NCI-H1092 treated with DMSO at 0.1 percent for 48 hours (cell line): ENCODE results near the gene DLGAP4.
"Not testable (repeated sequence)": the region's sequence is repeated elsewhere in the genome, so short reads cannot be mapped to it uniquely, and the experiment has no call there.

Source experiments
- DNase-seq: peaks from one replicate; lab custom pipeline; 2025; lab: John Stamatoyannopoulos, UW

Gene DLGAP4

DNA sequence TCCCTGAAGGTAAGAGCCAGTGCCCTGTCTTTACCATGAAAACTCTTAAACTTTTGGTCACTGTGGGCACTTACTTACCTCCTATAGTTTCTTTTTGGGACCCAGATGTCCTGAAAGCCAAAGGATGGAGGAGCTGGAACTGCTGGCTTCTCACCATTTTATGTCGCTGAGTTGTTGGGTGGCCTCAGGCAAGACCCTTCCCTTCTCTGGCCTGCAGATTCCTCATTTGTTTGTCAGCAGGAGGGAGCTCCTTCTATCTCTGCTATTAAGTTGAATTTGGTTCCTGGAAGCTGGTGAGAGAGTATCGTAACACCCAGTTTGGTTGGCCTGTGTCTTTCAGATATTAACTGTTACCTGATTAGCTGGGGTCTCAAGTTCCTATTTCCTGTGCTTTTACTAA lies 167.0 kb downstream of the DLGAP4 start:
- DNase-seq: no peak

DNA sequence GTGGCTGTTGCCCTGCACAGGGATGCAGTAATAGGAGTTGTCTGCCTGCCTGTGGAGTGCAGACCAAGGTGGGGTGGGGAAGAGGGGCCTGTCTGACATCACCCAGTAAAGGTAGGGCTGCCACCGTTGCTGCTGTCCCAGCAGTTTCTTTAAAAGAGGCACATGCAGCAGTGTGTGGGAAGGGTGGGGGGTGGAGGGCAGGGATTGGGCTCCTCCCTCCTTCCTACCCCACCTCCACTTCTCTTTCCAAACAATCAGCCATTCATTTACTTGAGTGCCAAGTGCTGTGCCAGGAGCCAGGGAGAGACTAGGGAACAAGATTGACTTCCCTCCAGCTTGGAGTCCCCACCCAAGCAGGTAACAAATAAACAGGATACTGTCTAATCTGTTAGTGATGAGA lies 168.4 kb downstream of the DLGAP4 start:
- no peak for DNase-seq

DNA sequence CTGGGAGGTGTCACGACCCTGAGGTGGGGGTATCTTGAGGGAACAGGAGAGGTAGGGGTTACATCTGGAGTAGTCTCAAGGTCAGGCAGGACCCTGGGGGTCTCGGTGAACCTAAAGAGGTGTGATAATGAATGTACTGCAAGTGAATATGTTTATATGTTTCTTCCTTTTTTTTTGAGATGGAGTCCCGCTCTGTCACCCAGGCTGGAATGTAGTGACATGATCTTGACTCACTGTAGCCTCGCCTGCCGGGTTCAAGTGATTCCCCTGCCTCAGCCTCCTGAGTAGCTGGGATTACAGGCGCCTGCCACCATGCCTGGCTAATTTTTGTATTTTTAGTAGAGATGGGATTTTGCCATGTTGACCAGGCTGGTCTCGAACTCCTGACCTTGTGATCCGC lies 168.9 kb downstream of the DLGAP4 start:
- DNase-seq: not testable (repeated sequence)

DNA sequence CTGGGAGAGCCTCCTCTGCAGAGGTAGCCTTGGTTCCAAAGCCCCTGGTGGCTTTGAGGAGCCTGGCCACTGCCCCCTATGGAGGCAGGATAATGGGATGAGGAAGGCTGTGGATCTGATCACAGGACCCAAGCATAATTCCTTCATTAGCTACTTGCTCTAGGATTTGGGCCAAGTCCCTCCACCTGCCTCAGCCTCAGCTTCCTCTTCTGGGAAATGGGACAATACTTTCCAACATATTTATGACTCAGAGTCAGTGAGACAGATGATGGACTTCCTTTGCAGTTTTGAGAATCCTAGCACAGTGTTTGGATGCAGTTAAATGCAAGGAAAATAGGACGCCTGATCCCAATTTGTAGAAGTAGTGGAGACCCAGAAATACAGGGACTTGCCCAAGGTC lies 171.3 kb downstream of the DLGAP4 start:
- no peak for DNase-seq

DNA sequence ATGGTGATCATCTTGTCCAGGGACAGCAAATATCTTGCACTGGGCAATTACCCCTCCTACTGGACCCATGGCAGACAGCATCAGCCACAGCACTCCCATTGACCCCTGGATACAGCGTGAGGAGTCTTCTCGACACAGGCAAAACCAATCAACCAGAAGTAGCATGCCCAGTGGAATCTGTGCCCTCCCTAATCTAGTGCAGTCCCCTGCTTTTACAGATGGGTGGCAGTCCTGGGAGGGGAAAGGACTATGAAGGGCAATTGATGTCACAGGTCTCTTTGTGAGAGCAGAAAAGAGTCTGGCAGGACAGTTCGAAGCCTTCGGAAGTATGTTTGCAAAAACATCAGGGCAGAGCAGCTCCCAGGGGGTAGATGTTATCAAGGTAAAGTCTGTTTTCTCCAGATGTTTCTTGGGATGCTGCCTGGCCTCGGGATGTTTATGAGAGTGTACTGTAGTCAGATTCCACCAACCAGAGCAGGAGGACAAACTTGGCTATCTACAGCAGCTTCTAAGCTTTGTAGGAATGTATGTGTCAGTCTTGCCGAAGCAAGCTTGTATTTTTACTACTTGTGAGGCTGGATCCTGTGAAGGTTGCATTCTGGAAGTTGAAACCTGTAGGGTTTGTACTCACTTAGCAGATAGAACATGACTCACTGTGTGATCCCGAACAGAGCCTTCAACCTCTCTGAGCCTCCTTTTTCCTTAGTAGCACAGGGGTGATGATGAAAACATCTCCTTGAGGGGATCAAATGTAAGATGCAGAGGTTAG lies 172.2 kb downstream of the DLGAP4 start:
- no peak for DNase-seq

DNA sequence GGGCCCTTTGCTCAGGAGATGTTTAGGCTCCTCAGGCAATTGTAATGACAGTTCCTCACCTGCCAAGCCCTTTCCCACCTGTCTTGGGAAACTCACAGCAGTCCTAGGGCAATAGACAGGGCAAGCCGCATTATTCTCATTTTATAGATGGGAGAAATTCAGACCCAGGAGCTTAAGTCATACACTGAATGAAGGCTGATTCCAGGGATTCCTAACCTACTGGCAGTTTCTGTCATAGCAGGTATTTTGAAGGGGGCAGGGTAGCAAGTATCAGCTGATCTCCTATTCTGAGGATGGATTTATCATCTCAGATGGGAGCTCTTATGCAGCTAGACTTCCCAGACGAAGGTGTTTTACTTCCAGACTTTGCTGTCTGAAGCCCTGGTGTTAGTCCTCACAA lies 173.8 kb downstream of the DLGAP4 start:
- DNase-seq: no peak

DNA sequence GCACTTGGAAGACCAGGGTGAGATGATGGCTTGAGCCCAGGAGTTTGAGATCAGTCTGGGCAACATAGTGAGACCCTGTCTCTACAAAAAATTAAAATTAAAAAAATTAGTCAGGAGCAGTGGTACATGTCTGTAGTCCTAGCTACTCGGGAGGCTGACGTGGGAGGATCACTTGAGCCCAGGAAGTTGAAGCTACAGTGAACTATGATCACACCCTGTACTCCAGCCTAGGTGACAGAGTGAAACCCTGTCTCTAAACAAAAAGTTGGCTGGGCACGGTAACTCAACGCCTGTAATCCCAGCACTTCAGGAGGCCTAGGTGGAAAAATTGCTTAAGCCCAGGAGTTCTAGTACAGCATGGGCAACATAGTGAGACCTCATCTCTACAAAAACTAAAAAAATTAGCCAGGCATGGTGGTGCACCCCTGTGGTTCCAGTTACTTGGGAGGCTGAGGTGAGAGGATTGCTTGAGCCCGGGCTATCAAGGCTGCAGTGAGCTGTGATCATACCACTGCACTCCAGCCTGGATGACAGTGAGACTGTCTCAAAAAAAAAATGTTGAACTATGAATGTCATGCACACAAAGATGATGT lies 174.4 kb downstream of the DLGAP4 start:
- no peak for DNase-seq

DNA sequence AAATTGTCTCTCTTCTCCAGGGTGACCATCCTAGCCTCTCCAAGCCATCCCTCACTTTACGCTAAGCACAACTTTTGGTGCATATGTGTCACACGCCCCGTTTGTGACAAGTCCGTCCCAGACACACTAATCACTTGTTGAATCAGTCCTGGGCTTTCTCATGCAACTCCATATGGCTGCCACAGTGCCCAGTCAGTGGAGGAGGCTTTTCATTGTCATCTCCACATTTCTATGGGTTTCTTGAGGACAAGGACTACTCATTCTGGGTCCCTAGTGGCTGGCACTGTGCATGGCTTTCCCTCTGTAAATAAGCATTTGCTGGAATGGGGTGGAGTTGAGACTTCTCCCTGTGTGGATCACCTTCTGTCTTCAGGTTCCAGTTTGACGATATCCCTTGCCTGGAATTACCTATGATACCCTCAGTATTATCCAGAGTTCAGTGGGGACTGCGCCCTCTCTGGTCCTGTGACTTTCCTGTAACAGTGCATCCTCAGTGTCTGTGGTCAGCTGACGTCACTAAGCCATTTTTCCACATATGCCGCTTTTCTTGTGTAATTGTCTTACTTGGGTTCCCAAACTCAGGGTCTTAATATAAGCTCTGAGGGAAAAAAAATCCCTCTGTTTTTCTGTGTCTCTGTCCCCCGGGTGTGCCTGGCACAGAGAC lies 175.4 kb downstream of the DLGAP4 start:
- DNase-seq: peak; percentile 79

DNA sequence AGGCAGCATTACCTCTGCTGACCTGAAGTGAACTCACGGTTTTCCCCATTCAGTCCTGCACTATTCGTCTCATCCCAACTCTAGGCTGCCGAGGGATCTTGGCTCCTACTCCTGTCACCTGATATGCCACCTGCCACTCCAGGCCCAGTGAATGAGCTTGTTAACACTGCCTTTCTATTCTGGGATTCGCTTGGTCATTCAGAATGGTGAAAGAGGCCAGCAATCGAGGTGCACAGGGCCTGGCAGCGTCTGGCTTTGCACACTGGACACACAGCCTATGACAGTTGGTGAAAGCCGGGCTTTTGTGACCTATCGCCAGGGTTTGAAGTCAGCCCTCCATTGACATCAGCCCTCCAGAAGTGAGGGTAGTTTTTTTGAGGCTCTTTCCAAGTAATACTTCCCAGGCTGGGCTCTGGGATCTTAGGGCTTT lies 175.9 kb downstream of the DLGAP4 start:
- DNase-seq: peak; percentile 95

DNA sequence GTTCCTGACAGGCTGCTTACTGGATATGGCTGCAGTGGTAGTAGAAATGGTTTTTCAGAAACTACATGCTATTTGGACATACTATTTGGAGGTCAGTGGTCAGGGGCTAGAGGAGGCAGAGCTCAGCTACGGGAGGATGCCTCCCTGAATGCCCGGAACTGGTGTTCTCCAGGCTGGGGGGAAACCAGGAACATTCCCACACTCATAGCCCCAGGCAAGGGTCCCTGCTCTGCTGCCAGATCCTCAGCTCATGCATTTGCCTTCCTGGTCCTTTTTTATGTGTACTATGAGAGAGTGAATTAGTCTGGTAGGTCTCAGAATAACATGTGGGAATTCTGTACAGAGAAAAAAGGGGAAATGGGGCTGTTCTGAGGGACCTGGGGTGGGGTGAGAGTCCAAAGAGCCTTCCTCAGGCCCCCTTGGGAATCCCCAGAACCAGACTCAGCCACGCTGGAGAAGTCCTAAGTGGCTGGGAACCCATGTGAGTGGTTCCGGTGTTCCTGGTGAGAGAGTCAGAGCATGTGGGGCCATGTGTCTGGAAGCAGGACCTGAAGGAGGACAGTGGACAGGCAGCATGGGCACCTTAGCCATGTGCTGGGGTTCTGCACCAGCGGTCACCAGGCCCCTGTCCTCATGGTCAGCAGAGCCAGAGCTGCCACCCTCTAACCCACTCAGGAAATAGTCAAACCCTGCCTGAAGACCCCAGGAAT lies 177.2 kb downstream of the DLGAP4 start:
- DNase-seq: no peak

DNA sequence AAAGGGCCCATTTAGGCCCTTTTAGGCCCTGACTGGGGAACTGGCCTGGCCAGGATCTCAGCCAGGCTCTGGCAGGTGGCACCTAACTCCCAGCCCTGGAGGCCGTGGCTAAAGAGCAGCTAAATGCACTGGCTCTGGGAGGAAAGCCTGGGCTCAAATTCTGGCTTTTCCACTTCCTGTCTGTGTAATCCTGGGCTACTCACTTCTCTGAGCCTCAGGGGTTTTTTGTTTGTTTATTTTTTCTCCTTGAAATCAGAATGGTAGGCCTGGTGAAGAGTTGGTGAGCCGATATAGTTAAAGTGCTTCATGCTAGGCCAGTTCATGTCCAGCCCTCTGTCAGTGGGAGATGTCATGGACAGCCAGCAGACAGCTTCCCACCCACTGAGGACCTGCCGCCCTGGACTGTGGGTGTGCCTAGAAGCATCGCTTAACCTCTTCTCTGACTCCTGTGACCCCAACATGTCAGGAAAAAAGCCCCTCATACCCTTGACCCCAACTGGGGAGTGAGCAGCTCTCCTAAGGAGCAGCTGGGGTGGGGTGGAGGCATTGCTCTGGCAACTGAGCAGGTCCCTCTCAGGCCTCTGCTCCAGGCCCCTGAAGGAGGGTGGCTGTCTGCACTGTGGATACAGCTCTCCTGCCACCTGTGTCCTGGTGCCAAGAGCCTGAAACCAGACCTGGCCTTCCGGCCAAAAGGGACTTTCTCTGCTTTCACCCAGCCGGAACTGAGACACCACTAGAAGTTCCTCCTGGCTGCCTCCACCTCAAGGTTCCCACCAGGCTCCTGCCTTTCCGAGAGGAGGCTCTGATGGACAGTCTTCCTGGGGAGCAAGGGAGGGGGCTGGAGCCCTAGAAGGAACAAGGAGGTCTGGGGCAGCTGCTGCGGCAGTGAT lies 178.0 kb downstream of the DLGAP4 start:
- DNase-seq: peak; percentile 29

DNA sequence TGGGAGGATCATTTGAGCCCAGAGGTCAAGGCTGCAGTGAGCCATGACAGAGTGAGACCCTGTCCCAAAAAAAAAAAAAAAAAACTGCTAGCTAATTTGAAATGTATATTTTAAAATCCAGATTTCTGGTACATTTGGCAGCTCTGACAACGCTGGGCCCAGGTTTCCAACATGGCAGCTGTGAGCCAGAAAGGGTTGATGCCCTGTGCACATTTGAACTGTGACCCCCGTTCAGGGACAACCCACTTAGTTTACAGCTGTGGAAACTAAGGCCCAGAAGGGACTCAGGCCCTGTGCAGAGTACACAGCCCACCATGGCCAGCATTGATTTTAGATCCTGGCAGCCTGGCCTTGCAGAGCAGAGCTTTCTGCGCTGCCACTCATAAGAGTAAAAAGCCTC lies 179.1 kb downstream of the DLGAP4 start:
- no peak for DNase-seq

DNA sequence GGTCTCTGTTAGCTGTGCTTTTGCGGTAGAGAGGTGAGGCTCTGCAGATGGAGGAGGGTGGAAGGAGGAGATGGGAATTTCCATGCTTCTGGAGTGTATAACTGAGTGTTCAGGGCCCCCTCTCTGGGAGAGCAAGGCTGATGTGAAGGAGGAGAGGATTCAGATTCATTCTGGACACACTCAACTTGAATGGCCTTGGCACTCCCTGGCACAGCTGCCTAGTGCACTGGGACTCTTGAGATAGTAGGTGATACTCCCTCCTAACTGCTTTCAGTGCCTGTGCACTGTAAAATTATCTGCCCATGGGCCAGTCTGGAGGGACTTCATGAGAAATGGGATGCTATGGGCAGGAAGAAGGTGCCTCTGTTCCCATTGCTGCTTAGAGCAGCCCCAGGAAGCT lies 180.9 kb downstream of the DLGAP4 start:
- no peak for DNase-seq

DNA sequence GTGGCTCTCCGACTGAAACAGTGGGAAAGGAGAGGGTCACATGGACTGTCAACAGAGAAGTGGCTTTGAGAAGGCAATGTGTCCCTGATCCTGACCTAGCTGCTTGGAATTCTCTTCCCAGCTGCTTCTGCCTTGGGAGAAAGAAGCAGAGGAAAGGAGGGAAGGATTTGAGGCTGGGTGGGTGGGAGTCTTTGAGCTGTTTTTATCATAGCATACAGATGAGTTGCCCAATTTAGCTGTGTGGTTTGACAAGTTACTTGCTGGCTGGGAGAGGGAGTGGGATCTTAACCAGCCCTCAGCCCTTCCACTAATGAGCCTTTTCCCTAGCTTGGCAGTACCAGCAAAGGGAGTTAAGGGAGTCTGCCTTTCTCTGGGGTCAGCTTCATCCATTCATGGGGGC lies 184.1 kb downstream of the DLGAP4 start:
- DNase-seq: no peak

DNA sequence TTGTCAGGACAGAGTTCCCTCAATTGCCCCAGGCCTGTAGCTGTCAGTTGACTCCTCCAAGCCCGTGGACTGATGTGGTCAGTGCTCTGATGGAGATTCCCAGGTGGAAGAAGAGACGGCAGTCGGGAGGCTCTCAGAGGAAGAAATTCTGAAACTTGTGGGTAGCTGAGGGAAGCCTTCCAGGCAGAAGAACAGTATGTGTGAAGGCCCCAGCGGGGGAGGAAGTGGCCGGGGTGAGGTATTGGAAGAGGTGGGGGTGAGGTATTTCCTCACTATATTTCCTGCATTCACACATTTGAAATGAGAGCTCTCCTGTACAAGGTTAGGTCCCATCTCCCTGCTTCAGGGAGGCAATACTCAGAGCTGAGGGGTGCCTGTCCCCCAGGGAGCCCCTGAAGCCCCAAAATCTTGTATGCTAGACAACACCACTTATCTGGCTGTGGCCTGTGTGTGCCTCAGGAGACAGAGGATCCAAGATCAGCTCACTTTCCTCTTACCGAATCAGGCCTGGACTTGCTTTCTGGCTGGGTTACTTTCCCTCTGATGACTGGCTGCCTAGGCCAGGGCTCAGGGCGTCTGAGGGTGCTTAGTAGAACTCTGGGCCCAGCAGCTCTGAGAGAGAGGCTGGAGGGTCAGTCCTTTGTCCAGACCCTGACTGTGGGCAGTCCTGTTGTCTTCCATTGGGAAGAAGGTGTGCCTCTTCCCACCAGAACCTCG lies 185.9 kb downstream of the DLGAP4 start:
- DNase-seq: no peak

DNA sequence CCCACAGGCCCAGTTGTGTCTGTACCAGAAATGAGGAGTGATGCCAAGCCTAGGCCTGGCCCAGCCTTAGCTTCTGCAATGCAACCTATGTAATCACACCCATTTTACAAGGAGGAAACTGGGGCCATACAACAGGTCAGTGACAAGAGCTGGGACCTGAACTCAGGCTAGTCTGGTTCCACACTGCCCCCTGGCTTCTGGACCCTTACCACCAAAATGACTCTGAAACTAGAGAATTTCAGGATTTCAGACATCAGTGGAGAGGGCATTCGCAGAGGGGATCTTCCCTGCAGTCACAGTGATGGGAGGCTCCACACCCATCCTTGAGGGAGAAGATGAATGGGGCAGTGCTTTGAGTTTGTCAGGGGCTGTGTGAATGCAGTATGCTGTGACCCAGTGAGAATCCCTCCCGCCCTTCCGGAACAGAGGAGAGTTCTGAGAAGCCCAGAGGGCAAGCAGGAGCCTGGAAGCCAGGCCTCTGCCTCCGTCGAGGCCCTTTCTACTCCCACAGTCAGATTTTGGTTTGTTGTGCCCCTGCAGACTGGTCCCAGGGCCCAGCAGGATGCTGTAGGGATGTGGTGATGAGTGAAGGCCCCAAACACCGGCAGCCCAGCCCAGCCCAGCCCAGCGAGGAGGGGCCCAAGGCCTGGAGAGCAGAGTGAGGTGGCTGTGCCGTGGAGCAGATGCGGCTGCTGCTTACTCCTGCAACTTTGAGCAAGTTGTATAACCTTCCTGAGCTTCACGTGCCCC lies 187.1 kb downstream of the DLGAP4 start:
- DNase-seq: peak; percentile 13

DNA sequence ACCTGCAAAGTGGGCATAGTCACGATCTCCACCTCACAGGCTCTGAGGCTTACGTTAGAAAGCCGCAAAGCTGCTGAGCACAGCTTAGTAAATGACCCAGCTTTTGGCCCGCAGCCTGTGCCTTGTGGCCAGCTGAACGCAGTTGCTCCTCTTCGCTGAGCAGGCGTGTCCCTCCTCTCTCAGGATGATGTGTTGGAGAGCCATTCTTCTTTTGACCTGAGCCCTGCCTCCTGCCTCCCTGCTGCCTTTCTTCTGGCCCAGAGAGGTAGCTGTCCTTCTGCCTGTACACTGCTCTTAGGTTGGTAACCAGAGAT lies 187.6 kb downstream of the DLGAP4 start:
- DNase-seq: no peak

DNA sequence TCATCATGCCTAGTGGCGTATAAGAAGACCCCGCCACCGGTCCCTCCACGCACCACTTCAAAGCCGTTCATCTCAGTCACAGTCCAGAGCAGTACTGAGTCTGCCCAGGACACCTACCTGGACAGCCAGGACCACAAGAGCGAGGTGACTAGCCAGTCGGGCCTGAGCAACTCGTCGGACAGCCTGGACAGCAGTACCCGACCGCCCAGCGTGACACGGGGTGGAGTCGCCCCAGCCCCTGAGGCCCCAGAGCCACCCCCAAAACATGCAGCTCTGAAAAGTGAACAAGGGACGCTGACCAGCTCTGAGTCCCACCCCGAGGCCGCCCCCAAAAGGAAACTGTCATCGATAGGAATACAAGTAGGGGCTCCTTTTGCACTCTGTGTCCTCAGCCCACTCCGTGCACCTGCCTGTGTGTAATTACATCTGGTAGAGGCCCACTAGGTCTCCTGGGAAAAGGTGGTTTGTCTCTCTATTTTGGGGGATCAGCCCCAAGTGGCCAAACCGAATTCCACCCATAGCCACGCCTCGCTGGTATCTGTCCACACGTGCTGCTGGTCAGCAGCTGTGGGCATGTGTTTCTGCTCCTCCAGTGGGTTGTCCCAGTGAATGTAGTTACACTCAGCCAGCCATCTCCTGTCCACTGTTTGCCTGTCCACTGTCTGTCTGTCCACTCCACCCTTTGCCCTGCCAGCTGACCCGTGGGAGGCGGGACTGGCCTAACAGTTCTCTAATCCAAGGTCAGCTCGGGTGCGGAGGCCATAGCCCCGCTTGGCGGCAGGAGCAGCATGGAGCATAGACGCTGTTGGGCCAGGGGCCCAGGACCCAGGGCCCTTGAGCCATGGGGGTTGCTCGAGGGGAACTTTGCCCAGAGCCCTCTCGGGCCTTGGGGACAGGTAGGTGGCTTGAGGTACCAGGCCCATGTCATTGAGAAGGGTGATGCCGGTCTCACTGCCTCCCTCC lies 190.8 kb downstream of the DLGAP4 start:
- DNase-seq: no peak

DNA sequence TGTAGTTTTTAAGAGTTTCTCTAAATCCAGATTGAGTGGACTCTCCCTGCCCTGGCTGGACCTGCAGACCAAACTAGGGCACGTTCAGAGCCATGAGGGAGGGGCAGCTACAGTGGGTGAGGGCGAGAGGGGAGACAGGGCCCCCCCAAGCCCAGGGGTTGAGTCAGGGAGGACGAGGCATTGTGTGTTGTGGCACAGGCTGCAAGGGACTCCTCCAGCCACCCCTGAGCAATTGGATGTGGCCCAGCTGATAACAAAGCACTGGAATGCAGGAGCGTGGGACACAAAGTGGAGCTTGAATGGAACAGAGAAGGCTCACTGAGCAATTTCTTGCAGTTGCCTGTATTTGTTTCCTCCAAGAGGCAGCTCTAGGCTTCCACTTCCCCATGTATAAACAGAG lies 191.7 kb downstream of the DLGAP4 start:
- no peak for DNase-seq
